Medulla oblongata (tissue), 1 donor: Measurements from ENCODE around the gene GLIPR1L2.
"Not testable (repeated sequence)": the region's sequence is repeated elsewhere in the genome, so short reads cannot be mapped to it uniquely, and the experiment has no call there.

ENCODE experiments used
- DNase-seq: peaks from one replicate; pipeline ENCODE4 v3.0.0-alpha.2; 2015; ENCODE audit errors: extremely low spot score

GLIPR1L2 gene

GRCh38 chr12:75390899-75391538 lies at the start of gene GLIPR1L2:
Gene GLIPR1L2, plus strand, starts transcription at chr12:75391089. Its CDS starts 28 bp downstream, at chr12:75391117.
- peak; percentile 99 for DNase-seq

DNA sequence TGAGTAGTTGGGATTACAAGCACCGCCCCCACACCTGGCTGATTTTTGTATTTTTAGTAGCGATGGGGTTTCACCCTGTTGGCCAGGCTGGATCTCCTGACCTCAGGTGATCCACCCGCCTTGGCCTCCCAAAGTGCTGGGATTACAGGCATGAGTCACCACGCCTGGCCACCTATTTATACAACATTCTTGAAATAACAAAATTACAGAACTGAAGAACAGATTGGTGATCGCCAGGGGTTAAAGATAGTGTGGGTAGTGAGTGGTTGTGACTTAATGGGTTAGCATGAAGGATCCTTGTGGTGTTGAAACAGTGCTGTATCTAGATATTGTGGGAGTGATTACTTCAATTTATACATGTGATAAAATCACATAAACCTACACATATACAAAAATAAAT lies 49.0 kb upstream of the GLIPR1L2 start:
- no peak for DNase-seq

DNA sequence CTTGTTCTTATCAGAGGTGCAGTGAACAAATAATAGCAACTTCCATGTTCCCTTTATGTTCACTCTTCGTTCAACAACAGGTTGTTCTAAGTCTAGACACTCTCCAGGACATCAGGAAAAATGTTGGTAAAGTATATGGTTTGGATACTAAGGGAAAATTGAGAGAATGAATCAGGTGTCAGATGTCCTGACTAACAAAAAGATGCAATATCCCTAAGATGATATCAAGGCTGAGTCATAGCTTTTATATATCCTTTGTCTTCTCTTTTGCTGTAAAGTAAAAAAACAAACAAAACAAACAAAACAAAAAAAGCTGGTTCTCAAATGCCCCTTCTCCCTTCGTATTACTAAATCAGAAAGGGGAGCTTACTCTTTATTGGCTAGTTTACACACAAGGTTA lies 45.4 kb upstream of the GLIPR1L2 start:
- DNase-seq: no peak

DNA sequence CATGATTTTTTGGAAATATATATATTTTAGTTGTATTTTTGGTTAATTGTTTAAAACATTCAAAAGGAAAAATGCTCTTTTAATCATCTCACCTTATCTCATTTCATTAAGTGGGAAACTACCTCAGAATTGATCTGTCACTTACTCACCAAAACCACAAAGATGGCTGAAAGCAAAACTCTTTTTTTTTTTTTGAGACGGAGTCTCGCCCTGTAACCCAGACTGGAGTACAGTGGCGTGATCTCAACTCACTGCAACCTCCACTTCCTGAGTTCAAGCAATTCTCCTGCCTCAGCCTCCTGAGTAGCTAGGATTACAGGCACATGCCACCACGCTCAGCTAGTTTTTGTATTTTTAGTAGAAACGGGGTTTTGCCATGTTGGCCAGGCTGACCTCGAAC lies 44.7 kb upstream of the GLIPR1L2 start:
- DNase-seq: not testable (repeated sequence)

GRCh38 chr12:75349946-75350345 lies 40.9 kb upstream of the GLIPR1L2 start:
- DNase-seq: no peak

DNA sequence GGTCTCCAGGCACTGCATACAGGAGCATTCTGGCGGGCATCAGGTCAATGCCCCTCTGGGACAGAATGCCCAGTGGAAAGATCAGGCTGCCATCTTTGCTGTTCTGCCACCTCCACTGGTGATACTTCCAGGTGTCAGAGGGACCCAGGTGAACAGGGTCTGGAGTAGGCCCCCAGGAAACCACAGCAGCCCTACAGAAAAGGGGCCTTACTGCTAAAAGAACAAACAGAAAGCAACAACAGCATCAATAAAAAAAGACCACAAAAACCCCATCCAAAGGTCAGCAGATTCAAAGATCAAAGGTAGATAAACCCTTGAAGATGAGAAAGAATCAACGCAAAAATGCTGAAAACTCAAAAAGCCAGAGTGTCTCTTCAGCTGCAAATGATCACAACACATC lies 40.5 kb upstream of the GLIPR1L2 start:
- no peak for DNase-seq

DNA sequence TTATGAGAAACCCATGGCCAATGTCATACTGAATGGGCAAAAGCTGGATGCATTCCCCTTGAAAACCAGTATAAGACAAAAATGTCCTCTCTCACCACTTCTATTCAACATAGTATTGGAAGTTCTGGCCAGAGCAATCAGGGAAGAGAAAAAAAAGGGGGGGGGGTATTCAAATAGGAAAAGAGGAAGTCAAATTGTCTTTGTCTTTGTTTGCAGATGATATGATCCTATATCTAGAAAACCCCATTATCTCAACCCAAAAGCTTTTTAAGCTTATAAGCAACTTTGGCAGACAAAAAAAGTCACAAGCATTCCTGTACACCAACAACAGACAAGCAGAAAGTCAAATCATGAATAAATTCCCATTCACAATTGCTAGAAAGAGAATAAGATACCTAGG lies 36.9 kb upstream of the GLIPR1L2 start:
- DNase-seq: no peak

DNA sequence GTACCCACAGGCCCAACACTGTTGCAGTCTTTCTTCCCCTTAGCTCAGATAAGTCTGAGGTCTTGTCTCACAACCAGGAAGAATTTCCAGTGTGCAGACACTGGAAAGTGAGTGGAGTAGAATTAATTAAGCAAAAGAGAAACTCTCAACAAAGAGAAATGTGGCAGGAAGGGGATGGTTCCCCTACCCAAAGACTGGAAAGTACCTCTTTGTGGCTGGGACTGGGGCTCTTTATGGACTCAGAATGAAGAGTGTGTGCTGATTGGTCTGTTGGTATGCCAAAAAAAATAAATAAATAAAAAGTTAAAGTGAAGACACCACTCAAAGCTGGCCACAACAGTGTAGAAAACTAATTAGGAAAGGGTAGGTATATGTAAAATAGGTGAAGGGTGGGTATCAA lies 30.0 kb upstream of the GLIPR1L2 start:
- DNase-seq: no peak

DNA sequence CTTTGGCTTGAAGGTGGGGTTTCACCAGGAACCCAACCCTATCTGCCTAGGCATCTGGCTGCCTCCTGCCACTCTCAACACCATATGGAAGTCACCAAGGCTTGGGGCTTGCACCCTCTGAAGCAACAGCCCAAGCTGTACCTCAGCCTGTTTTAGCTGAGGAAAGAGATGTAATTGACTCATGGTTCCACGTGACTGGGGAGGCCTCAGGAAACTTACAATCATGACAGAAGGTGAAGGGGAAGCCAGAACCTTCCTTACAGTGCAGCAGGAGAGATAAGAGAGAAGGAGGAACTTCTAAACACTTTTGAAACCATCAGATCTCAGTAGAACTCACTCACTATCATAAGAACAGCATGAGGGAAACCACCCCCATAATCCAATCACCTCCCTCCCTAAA lies 29.5 kb upstream of the GLIPR1L2 start:
- no peak for DNase-seq

DNA sequence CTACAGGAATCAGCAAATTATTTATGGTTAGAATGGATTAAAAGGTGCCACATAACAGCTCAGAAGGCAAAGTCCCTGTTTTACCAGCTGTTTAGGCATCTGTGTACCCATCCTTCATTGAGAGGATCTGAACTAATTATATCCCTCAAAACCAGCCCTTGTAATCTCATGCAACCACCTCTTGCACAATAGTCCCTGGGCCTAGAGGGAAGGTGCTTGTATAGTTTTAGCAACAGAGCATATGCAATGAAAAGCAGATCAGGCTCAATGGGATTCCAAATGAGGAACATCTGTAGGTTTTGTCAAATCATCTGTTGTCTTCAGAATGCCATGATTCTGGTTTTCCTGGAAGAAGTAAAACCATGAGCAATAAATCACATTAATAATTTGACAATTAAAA lies 26.0 kb upstream of the GLIPR1L2 start:
- DNase-seq: no peak

GRCh38 chr12:75366629-75367028 lies 24.3 kb upstream of the GLIPR1L2 start:
- DNase-seq: no peak

DNA sequence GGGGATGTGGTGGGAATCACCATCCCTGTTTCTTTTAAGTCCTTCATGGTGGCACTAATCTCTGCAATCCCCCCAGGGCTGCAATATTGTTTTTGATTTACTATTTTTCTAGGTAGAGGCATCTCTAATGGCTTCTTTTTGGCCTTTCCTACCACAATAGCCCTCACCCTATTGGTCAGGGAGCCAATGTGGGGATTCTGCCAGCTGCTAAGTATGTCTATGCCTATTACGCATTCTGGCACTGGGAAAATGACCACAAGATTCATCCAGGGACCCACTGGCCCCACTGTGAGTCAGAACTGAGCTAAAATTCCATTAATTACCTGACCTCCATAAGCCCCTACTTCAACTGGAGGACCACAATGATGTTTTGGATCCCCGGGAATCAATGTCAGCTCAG lies 15.9 kb upstream of the GLIPR1L2 start:
- no peak for DNase-seq

- no peak for DNase-seq
Measured at GRCh38 chr12:75378354-75378753, 12.5 kb upstream of the GLIPR1L2 start.

GRCh38 chr12:75389061-75389460 lies 1.8 kb upstream of the GLIPR1L2 start:
- peak; percentile 26 for DNase-seq

DNA sequence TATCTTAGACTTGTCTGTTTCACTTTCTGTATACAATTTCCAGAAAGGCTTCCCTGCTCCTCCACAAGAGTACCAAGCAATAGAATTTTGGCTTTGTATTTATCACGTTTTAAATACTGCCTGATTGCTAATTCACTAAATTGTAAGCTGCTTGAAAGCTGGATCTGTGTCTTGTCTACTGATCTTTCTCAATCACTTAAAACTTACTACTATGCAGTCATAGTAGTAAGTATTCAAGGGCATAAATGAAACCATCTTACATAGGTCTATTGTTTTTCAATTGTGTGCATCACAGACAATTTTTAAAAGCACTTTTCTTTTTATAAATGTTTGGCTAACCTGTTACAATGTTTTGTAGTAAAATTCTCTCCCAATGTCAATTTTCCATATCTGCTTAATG lies 1.2 kb upstream of the GLIPR1L2 start:
- peak; percentile 41 for DNase-seq

- DNase-seq: peak; percentile 45
Measured at GRCh38 chr12:75390156-75390898, 562 bp upstream of the GLIPR1L2 start.

GRCh38 chr12:75404231-75404630 lies 13.3 kb downstream of the GLIPR1L2 start:
- DNase-seq: no peak

DNA sequence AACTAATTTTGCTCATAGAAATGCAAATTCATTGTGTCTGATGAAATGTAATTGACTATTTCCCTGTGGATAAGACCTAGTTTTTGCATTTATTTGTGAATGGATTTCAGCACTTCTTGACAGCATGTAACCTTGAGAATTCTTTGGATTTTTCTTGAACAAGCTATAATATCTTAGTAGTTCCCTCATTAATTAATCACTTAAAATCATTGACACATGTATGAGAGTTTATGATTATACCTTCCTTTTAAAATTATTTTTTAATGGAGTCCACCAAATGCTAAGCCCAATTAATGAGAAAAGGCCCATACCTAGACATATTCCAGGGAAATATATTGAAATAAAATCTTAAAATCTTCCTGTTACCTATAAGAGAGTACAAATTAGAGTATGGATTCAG lies 16.8 kb downstream of the GLIPR1L2 start:
- no peak for DNase-seq

DNA sequence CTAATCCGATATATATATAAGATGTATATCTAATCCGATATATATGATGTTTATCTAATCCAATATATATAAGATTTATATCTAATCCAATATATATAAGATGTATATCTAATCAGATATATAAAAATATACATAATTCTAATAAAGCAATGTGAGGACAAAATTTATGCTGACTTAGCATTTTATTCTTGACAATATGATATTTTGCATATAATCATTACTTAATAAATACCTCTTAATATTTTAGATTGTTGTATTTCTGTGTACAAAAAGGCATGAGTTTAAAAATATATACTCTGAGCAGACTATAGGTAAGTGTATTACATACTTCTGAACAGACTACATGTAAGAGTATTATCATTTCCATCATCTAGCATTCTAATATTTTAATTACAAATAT lies 18.9 kb downstream of the GLIPR1L2 start:
- no peak for DNase-seq

- no peak for DNase-seq
Measured at GRCh38 chr12:75414671-75415070, 23.8 kb downstream of the GLIPR1L2 start.

GRCh38 chr12:75419841-75420240 lies 29.0 kb downstream of the GLIPR1L2 start:
- DNase-seq: no peak

GRCh38 chr12:75427491-75427890 lies 36.6 kb downstream of the GLIPR1L2 start:
- no peak for DNase-seq

DNA sequence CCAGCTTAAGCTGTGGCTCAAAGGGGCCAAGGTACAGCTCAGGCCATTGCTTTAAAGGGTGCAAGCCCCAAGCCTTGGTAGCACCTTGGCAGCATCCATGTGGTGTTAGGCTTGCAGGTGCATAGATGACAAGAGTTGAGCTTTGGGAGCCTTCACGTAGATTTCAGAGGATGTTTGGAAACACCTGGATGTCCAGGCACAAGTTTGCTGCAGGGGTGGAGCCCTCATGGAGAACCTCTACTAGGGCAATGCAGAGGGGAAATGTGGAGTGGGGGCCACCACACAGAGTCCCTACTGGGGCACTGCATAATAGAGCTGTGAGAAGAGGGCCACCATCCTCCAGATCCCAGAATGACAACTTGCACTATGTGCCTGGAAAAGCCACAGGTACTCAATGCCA lies 37.9 kb downstream of the GLIPR1L2 start:
- DNase-seq: no peak

- DNase-seq: no peak
Measured at GRCh38 chr12:75432924-75433323, 42.0 kb downstream of the GLIPR1L2 start.
